ENCODE results near the gene SLC16A12. TPM values are rescaled to one million over a fixed set of nuclear protein-coding genes. Genes with fewer than 3 reads are reported as not detected.

SLC16A12 gene
- total and polyA plus RNA-seq, 8 donors = 6.0 to 38.2 (median 23.6) TPM

DNA sequence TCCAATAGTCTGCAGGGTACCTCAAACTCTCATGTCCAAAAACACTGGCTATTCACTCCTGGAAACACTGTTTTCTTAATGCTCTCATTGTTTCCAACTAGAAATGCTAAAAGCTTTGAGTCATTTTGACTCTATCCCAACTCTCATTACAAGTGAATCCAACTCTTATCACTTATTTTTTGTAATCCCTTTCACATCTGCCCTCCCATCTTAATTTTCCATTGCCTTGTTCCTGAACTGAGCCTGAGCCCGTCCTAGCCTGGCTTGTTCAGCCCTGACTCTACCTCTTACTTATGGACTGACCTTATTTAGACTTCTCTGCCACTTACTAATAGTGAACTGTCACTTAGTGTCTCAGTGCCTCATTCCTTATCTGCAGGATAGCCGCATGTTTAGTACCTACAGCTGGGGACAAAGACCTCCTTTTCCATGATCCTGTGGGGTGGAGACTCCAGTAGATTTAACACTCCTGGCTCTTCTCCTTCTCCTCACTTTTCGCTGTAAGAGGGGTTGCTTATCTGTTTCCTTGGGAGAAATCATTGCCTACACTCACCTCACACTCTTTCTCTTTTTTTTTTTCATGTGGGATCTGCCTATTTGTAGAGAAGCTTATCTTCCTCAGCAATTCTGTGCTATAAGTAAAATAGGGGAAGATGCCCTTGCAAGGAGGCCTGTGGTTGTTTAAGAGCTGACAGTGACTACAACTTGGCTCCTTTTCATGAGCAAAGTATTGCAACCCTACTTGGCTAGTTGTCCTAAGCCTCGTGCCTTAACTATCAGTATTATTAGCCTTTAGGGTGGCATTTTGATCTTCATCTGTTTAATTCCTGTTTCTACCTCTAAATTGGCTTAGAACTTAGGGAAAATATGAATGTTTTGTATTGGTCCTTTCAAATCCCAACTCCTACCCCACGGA, 56.4 kb downstream of the SLC16A12 start:
- H3K27ac ChIP-seq = peak overlapping the region in 2 of 4 donors; percentile 50 to 59
- intact Hi-C loops (cut with DNase I) = loop anchor here in 1 of 3 donors (10.0 kb wide), 1 partner anchor 56 kb away; the partner anchor contains the start of gene SLC16A12
- WGBS, 2 donors = 54 to 58% methylated on average over 5 of the region's 5 CpGs
- TF ChIP-seq, protein P1, sequence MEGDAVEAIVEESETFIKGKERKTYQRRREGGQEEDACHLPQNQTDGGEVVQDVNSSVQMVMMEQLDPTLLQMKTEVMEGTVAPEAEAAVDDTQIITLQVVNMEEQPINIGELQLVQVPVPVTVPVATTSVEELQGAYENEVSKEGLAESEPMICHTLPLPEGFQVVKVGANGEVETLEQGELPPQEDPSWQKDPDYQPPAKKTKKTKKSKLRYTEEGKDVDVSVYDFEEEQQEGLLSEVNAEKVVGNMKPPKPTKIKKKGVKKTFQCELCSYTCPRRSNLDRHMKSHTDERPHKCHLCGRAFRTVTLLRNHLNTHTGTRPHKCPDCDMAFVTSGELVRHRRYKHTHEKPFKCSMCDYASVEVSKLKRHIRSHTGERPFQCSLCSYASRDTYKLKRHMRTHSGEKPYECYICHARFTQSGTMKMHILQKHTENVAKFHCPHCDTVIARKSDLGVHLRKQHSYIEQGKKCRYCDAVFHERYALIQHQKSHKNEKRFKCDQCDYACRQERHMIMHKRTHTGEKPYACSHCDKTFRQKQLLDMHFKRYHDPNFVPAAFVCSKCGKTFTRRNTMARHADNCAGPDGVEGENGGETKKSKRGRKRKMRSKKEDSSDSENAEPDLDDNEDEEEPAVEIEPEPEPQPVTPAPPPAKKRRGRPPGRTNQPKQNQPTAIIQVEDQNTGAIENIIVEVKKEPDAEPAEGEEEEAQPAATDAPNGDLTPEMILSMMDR (IDR thresholded peaks at IDR 0.05) = no peak
- no peaks in the 10 kb centered on the region for H3K36me3 ChIP-seq
- H3K4me1 ChIP-seq = peaks cover 9 to 62% (median 56%) of the 10 kb centered on the region in 3 donors
- ATAC-seq (peak in 3 of 4 donors; percentile 4 to 12 (median 11)), DNase-seq (no peak), FAIRE-seq (no peak)
- H3K9me3 ChIP-seq = no peaks in the 10 kb centered on the region
- H3K4me3 ChIP-seq = no peak overlapping the region
- no peaks in the 10 kb centered on the region for H3K27me3 ChIP-seq

DNA sequence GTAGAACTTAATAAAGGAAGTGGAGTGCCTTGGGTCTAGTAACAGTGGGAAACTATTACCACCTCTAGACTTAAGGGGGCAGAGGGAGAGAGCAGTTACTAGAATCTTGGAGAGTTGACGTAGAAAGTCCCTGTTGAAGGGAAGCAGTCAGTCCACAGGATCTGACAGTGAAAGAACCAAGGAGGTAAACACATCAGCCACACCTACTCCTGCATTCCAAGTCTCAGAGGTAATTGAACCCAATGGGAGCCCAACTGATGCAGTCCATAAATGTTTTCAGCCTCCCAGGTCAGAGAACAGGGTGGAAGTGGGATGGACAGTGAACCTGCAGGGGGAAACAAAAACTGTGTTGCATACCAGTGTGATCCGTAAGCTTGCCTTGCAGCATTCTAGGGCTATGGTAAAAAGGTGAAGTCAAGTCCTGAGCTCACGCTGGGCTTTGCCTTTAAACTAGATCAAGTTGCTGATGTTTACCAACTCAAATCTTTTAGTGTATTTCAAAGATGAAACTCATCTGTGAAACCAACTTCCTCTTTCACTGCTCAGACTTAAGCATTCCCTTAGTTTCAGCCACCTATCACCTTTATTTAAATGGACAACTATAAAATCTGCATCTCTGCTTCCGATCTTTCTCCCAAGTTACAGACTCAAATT, 57.2 kb downstream of the SLC16A12 start:
- 85 to 92% methylated on average over 4 of the region's 4 CpGs for WGBS, 2 donors
- TF ChIP-seq, protein P1 (IDR thresholded peaks at IDR 0.05) = no peak
- peak in 1 of 4 donors; percentile 35 for ATAC-seq
- Histone ChIP-seq H3K27ac (peak overlapping the region in 2 of 4 donors; percentile 50 to 59), H3K4me3 (no peak overlapping the region), H3K27me3 (no peaks in the 10 kb centered on the region), H3K9me3 (no peaks in the 10 kb centered on the region), H3K36me3 (no peaks in the 10 kb centered on the region), H3K4me1 (peaks cover 9 to 67% (median 63%) of the 10 kb centered on the region in 3 donors)
- FAIRE-seq = no peak
- no peak for DNase-seq
- intact Hi-C loops (cut with DNase I) = loop anchor here in 1 of 3 donors (10.0 kb wide), 1 partner anchor 57 kb away; the partner anchor contains the start of gene SLC16A12

DNA sequence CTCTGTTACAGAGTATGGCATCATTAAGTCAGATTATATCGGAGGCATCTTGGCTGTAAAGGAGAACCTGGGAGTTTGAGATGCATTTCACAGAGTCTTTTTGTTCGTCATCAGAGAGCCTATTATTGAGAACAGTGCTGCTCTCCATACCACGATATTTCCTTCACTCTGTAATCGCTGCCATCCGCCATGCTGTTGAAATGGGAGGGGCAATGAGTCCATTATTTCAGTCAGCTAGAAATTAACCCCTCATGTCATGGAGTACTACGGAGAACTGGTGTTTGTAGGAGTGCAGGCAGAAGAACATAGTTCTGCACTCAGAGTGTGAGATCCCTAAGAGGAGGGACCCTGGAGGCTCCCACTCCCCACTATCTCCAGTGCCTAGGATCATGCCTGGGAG, 59.2 kb downstream of the SLC16A12 start:
- Histone ChIP-seq H3K27ac (peak overlapping the region in 3 of 4 donors; percentile 36 to 71 (median 53)), H3K4me1 (peaks cover 9 to 71% (median 67%) of the 10 kb centered on the region in 3 donors), H3K9me3 (no peaks in the 10 kb centered on the region), H3K4me3 (no peak overlapping the region), H3K27me3 (no peaks in the 10 kb centered on the region), H3K36me3 (no peaks in the 10 kb centered on the region)
- intact Hi-C loops (cut with DNase I) = loop anchor here in 1 of 3 donors (10.0 kb wide), 1 partner anchor 59 kb away; the partner anchor contains the start of gene SLC16A12
- FAIRE-seq (no peak), ATAC-seq (peak in 2 of 4 donors; percentile 3 to 6), DNase-seq (no peak)
- TF ChIP-seq, protein P1 (IDR thresholded peaks at IDR 0.05) = no peak
- 54 to 55% methylated on average over 6 of the region's 6 CpGs for WGBS, 2 donors

DNA sequence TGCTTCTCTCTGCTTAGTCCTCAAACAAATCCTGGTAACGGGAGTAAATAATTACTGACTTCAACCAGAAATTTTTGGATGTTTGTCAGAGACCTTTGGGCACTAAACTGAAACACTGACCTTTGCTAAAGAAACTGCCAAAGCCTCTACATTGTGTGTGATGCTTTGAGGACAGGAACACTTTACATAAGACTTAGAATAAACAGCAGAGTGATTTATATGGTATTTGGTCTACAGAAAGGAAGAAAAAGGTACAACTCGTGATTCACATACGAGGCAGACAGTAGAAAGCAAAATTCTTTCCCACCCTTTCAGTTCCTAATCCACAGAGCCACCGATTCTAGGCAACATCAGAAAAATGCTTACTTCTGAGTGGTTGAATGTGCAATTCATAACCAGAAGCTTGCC, 59.8 kb downstream of the SLC16A12 start:
- no peaks in the 10 kb centered on the region for H3K36me3 ChIP-seq
- no peak overlapping the region for H3K4me3 ChIP-seq
- WGBS, 2 donors = 15 to 18% methylated on average over 4 of the region's 4 CpGs
- H3K27me3 ChIP-seq = no peaks in the 10 kb centered on the region
- ATAC-seq = peak; percentile 16 to 49 (median 36)
- peaks cover 12 to 74% (median 66%) of the 10 kb centered on the region in 3 donors for H3K4me1 ChIP-seq
- peak overlapping the region in 2 of 4 donors; percentile 53 to 71 for H3K27ac ChIP-seq
- intact Hi-C loops (cut with DNase I) = loop anchor here in 1 of 3 donors (10.0 kb wide), 1 partner anchor 59 kb away; the partner anchor contains the start of gene SLC16A12
- no peak for DNase-seq
- FAIRE-seq = no peak
- no peaks in the 10 kb centered on the region for H3K9me3 ChIP-seq
- TF ChIP-seq, protein P1 (IDR thresholded peaks at IDR 0.05) = no peak
